ENCODE measurements around the gene MEST. TPM values are rescaled to one million over a fixed set of nuclear protein-coding genes. Genes with fewer than 3 reads are reported as not detected.
A peak's percentile ranks its signal among the peaks of the same experiment; 100 is the strongest.

MEST gene
- total RNA-seq, 2 donors from 2014 or later, result 121 to 149 TPM

DNA sequence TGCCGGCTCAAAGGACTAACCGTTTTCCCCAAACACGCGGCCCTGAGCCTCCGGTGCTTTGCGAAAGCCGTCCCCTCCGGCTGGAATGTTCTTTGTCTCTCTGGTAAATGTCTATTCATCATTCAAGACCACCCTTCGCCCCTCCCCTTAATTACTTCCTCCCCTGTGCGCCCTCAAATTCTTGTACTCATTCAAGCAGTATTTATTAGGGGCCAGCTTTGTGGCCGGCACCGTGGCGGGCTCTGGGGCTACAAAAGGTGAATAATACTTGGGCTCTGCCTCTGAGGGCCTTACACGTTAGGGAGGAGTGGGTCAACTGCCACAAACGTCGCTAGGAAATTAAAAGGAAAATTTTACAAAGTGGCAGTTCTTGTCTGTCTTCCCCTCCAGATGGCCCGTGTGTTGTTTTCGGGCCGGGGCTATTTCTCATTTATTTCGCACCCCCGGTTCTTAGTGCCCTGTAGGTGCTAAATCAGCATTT is 1.5 kb upstream of the MEST start:
- H3K36me3 ChIP-seq (ENCODE audit: control insufficient read depth, insufficient read depth, low read length), result no peaks in the 10 kb centered on the region
- WGBS, 2 experiments (ENCODE audit: insufficient coverage in 1 of 2, insufficient read length in 1 of 2), result 62 to 64% methylated on average over 21 of the region's 21 CpGs
- H3K36me3 Mint-ChIP-seq (ENCODE audit: low read depth), result peaks cover 27% of the 10 kb centered on the region
- TF ChIP-seq, protein P1, sequence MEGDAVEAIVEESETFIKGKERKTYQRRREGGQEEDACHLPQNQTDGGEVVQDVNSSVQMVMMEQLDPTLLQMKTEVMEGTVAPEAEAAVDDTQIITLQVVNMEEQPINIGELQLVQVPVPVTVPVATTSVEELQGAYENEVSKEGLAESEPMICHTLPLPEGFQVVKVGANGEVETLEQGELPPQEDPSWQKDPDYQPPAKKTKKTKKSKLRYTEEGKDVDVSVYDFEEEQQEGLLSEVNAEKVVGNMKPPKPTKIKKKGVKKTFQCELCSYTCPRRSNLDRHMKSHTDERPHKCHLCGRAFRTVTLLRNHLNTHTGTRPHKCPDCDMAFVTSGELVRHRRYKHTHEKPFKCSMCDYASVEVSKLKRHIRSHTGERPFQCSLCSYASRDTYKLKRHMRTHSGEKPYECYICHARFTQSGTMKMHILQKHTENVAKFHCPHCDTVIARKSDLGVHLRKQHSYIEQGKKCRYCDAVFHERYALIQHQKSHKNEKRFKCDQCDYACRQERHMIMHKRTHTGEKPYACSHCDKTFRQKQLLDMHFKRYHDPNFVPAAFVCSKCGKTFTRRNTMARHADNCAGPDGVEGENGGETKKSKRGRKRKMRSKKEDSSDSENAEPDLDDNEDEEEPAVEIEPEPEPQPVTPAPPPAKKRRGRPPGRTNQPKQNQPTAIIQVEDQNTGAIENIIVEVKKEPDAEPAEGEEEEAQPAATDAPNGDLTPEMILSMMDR (conservative IDR thresholded peaks at IDR 0.05), result no peak
- peaks cover 19% of the 10 kb centered on the region for H3K9me3 Mint-ChIP-seq
- H3K27ac ChIP-seq (ENCODE audit: low read depth, low read length), result peak overlapping the region; percentile 91
- H3K9ac ChIP-seq (ENCODE audit: extremely low read depth, low read length, poor library complexity, severe bottlenecking), result no peak overlapping the region
- no peaks in the 10 kb centered on the region for H3K9me3 ChIP-seq (ENCODE audit: control insufficient read depth, low read length)
- H3K4me1 Mint-ChIP-seq, result peaks cover 51% of the 10 kb centered on the region
- H3K27me3 Mint-ChIP-seq (ENCODE audit: insufficient read depth), result peaks cover 40% of the 10 kb centered on the region
- peak overlapping the region; percentile 89 for H3K27ac Mint-ChIP-seq
- peaks cover 10% of the 10 kb centered on the region for H3K4me1 ChIP-seq (ENCODE audit: control insufficient read depth, insufficient read depth, low read length)
- peak overlapping the region; percentile 59 for H3K4me3 Mint-ChIP-seq
- H3K4me3 ChIP-seq (ENCODE audit: low read length), result peak overlapping the region; percentile 69
- DNase-seq, result peak; percentile 65
- H3K27me3 ChIP-seq (ENCODE audit: control insufficient read depth, insufficient read depth, low read length, poor library complexity, severe bottlenecking), result peaks cover 17% of the 10 kb centered on the region

GRCh38 chr7:130490888-130491804 is 739 bp upstream of the MEST start:
- Histone ChIP-seq H3K9ac (ENCODE audit: extremely low read depth, low read length, poor library complexity, severe bottlenecking) (no peak overlapping the region), H3K4me1 (ENCODE audit: control insufficient read depth, insufficient read depth, low read length) (peaks cover 10% of the 10 kb centered on the region), H3K27ac (ENCODE audit: low read depth, low read length) (peak overlapping the region; percentile 91), H3K27me3 (ENCODE audit: control insufficient read depth, insufficient read depth, low read length, poor library complexity, severe bottlenecking) (peaks cover 17% of the 10 kb centered on the region), H3K36me3 (ENCODE audit: control insufficient read depth, insufficient read depth, low read length) (peaks cover 5% of the 10 kb centered on the region), H3K9me3 (ENCODE audit: control insufficient read depth, low read length) (no peaks in the 10 kb centered on the region), H3K4me3 (ENCODE audit: low read length) (peak overlapping the region; percentile 69)
- peak; percentile 81 for DNase-seq
- TF ChIP-seq, protein P1 (conservative IDR thresholded peaks at IDR 0.05), result peak; percentile 87
- WGBS, 2 experiments (ENCODE audit: insufficient coverage in 1 of 2, insufficient read length in 1 of 2), result 51 to 68% methylated on average over 48 to 62 of the region's 62 CpGs
- H3K4me1 Mint-ChIP-seq, result peaks cover 52% of the 10 kb centered on the region
- H3K4me3 Mint-ChIP-seq, result peak overlapping the region; percentile 59
- H3K27ac Mint-ChIP-seq, result peak overlapping the region; percentile 19
- peaks cover 38% of the 10 kb centered on the region for H3K27me3 Mint-ChIP-seq (ENCODE audit: insufficient read depth)
- H3K9me3 Mint-ChIP-seq, result peaks cover 19% of the 10 kb centered on the region
- H3K36me3 Mint-ChIP-seq (ENCODE audit: low read depth), result peaks cover 31% of the 10 kb centered on the region

DNA sequence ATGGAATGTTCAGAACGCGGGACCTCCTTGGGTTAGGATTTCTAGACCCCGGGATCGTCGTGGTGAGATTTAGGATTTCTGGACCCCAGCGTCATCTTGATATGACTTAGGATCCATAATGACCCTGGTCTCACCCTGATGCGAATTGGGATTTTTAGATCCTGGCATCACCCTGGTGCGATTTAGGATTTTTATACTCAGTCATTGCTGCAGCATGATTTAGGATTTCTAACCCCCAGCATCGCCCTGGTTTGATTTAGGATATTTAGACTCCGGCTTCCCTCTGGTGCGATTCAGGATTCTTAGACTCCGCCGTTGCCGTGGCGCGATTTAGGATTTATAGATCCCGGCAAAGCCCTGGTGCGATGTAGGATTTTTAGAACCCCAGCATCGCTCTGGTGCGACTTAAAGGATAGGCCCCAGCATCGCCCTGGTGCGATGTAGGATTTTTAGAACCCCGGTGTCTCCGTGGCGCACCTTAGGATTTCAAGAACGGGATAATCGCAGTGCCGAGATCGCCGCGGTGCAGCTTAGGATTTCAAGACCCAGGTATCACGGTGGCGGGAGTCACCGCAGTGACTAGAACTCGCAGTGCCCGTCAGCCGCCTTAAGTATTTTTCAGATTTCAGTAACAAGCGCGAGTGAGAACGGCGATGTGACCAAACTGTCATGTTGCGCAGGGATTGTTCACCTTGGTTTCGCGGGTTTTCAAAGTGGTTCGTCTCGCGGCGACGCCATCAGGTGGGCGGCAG is 814 bp downstream of the MEST start:
- TF ChIP-seq, protein P1 (conservative IDR thresholded peaks at IDR 0.05), result no peak
- Histone ChIP-seq H3K9me3 (ENCODE audit: control insufficient read depth, low read length) (no peaks in the 10 kb centered on the region), H3K4me1 (ENCODE audit: control insufficient read depth, insufficient read depth, low read length) (peaks cover 10% of the 10 kb centered on the region), H3K27ac (ENCODE audit: low read depth, low read length) (no peak overlapping the region), H3K4me3 (ENCODE audit: low read length) (peak overlapping the region; percentile 78), H3K36me3 (ENCODE audit: control insufficient read depth, insufficient read depth, low read length) (peaks cover 19% of the 10 kb centered on the region), H3K9ac (ENCODE audit: extremely low read depth, low read length, poor library complexity, severe bottlenecking) (peak overlapping the region; percentile 32), H3K27me3 (ENCODE audit: control insufficient read depth, insufficient read depth, low read length, poor library complexity, severe bottlenecking) (peaks cover 17% of the 10 kb centered on the region)
- H3K9me3 Mint-ChIP-seq, result peaks cover 19% of the 10 kb centered on the region
- peak overlapping the region; percentile 59 for H3K4me3 Mint-ChIP-seq
- WGBS, 2 experiments (ENCODE audit: insufficient coverage in 1 of 2, insufficient read length in 1 of 2), result 52 to 63% methylated on average over 44 to 50 of the region's 50 CpGs
- peak overlapping the region; percentile 6 for H3K27ac Mint-ChIP-seq
- peaks cover 43% of the 10 kb centered on the region for H3K4me1 Mint-ChIP-seq
- H3K27me3 Mint-ChIP-seq (ENCODE audit: insufficient read depth), result peaks cover 38% of the 10 kb centered on the region
- peaks cover 42% of the 10 kb centered on the region for H3K36me3 Mint-ChIP-seq (ENCODE audit: low read depth)
- peak; percentile 59 for DNase-seq
